ENCODE data around the gene NDUFAB1. TPM values are rescaled to one million over a fixed set of nuclear protein-coding genes. Genes with fewer than 3 reads are reported as not detected.

Gene NDUFAB1
- total RNA-seq, 1 donor: 98.4 TPM

GRCh38 chr16:23564575-23565363, 31.3 kb downstream of the NDUFAB1 start:
- TF ChIP-seq CTCF (IDR thresholded peaks at IDR 0.05; ENCODE audit: insufficient read depth, low read depth, low read length): no peak
- DNase-seq (ENCODE audit: low read depth): peak; percentile 10
- no peak overlapping the region for H3K4me3 ChIP-seq (ENCODE audit: low read depth, low read length)

GRCh38 chr16:23563186-23563585, 32.9 kb downstream of the NDUFAB1 start:
- no peak for TF ChIP-seq CTCF (IDR thresholded peaks at IDR 0.05; ENCODE audit: insufficient read depth, low read depth, low read length)
- DNase-seq (ENCODE audit: low read depth): no peak
- H3K4me3 ChIP-seq (ENCODE audit: low read depth, low read length): no peak overlapping the region

- no peak overlapping the region for H3K4me3 ChIP-seq (ENCODE audit: low read depth, low read length)
- TF ChIP-seq CTCF (IDR thresholded peaks at IDR 0.05; ENCODE audit: insufficient read depth, low read depth, low read length): no peak
- no peak for DNase-seq (ENCODE audit: low read depth)
Observed at GRCh38 chr16:23562505-23562904, 33.6 kb downstream of the NDUFAB1 start.

DNA sequence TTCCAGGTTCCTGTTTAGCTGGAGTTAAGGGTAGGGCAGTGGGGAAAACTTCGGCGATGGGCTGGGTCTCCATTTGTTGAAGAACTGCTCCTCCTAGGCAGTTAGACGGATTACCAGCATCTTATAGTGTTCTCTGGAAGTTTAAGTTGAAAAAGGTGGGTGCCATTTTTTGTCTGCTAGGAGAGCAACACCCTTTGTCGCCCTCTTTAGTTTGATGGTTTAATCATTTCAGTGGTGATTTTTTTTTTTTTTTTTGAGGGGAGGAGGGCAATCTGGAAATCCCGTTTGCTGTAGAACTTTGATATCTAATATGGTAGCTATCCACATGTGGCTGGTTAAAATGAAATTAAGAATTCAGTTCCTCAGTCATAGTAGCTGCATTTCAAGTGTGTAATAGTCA, 34.5 kb downstream of the NDUFAB1 start:
- no peak for DNase-seq (ENCODE audit: low read depth)
- H3K4me3 ChIP-seq (ENCODE audit: low read depth, low read length): no peak overlapping the region
- no peak for TF ChIP-seq CTCF (IDR thresholded peaks at IDR 0.05; ENCODE audit: insufficient read depth, low read depth, low read length)

- TF ChIP-seq CTCF (IDR thresholded peaks at IDR 0.05; ENCODE audit: insufficient read depth, low read depth, low read length): no peak
- peak; percentile 63 for DNase-seq (ENCODE audit: low read depth)
- peak overlapping the region; percentile 75 for H3K4me3 ChIP-seq (ENCODE audit: low read depth, low read length)
Observed at GRCh38 chr16:23557779-23558702, 38.1 kb downstream of the NDUFAB1 start.

- TF ChIP-seq CTCF (IDR thresholded peaks at IDR 0.05; ENCODE audit: insufficient read depth, low read depth, low read length): peak; percentile 84
- peak; percentile 99 for DNase-seq (ENCODE audit: low read depth)
- peak within 1 kb of the TSS; percentile 75 for H3K4me3 ChIP-seq (ENCODE audit: low read depth, low read length)
Observed at GRCh38 chr16:23556881-23557778, 39.0 kb downstream of the NDUFAB1 start, which contains the start of the genes EARS2 and UBFD1. EARS2 (minus strand) TSS chr16:23557350; CDS start chr16:23557343, 7 bp downstream. UBFD1 (plus strand) TSS chr16:23557727; CDS start chr16:23557743, 16 bp downstream.

Data from fibroblast of villous mesenchyme (primary cell).